ENCODE results near the gene PDZK1IP1.

The PDZK1IP1 gene, protein sequence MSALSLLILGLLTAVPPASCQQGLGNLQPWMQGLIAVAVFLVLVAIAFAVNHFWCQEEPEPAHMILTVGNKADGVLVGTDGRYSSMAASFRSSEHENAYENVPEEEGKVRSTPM

DNA sequence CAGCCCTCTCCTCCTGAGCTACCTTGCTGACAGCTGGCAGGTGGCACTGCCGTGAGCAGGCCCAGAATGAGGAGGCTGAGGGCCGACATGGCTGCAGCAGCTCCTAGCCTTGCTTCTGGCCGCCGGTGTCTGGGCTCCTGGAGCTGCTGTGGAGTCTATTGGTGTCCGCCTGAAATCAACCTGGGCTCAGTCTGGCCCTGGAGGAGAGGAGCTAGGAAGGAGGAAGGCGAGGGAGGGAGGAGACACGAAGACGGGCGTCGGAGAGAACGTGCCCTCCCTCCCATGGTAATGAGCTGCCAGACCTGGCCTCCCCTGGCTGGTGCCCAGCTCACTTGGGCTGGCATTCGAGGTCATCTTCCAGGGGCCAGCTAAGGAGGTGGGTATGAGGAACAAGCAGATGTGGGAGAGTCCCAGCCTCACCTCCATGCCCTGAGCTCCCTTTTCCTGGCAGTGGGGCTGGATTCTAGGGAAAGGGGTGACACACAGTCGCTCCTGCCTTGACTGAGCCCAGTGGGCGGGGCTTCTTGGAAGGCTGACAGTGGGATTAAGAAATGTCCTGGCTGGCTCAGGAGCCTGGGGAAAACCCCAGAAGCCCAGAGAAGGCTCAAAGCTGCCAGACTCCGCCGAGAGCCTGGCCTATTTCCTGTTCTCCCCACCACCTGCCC is at the start of gene PDZK1IP1:
Gene PDZK1IP1 (minus strand): TSS at position 193 of the 665 bp plus-strand sequence. CDS start 104 bp downstream, at position 89.
- no peak for DNase-seq (ENCODE audit: low read depth)

DNA sequence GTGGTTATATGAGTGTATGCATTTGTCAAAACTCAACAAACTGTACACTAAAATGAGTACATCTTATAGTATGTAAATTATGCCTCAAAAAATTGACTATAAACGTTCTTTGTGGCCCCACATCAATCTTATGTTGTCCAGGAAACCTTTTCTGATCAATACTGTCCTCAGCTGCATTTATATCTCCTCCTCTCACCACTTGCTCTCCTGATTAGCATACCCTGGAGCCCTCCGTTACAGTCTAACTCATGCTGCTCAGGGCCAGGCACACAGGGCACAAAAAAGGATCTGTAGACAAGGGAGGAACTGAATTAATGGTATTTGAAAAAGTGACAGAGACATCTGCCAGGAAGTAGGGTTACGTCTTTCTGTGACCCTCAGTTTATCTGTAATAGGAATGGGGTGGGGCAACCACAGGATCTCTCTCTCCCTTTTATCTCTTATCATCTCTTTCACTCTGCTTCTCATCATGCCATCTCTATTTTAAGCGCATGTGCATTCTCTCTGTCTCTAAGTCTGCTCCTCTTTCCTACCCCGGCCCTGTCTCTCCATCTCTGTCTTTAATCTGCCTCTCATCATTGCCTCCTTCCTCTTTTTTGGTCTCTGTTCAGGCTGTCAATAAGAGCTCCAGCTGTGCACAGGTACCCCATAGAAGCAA is 49.2 kb upstream of the PDZK1IP1 start:
- no peak for DNase-seq (ENCODE audit: low read depth)

DNA sequence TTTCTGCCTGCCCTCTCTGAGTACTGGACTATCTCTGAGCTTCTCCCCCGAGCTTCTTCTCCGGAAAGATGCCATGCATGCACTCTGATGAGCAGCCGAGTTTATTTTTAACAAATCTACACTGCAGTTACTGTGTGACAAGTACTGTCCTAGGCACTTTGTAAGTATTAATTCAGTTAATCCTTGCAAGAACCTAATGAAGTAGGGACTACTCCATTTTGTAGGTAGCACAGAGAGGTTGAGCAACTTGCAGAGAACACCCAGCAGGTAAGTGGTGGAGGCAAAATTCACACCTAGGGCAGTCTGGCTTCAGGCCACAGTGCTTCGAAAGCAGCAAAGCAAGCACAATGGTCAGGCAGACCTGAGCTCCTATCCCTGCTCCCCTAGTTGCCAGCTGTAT is 46.0 kb upstream of the PDZK1IP1 start:
- no peak for DNase-seq (ENCODE audit: low read depth)

DNA sequence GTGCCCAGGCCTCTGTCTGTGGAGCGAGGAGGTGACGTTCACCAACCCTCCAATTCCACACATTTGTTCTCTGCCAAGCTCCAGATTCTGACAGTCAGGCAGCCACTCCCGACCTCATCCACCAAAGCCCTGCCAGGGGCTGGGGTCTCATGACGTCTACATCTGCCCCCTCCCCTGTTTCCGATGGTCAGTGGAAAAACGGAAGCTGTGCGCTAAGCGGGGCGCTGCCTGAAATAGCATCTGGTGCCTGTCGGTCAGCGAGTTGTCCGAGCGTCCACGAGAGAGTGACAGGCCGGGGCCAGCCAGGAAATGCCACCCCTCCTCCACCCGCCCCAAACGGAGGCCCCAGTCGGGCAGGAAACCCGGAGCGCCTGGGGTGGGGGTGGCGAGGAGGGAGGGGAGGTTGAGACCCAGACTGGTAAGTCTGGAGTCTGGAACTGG is 45.4 kb upstream of the PDZK1IP1 start:
- DNase-seq (ENCODE audit: low read depth) = peak; percentile 85

DNA sequence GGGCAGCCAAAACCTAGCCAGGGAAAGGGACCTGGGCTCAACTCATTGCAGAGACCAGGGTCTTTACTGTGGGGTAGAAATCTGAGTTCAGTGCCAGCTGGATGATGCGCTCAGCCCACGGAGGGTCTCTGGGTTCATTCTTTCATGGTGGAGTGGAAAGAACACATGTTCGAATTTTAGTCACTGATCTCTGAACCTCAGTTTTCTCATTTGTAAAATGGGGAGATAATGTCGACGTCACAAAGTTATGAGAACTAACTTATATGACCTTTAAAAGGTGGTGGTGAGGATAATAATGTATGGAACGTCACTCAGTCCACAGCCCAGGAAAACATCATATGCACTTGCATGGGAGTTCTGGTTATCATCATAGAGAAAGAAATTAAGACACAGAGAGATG is 43.4 kb upstream of the PDZK1IP1 start:
- no peak for DNase-seq (ENCODE audit: low read depth)

DNA sequence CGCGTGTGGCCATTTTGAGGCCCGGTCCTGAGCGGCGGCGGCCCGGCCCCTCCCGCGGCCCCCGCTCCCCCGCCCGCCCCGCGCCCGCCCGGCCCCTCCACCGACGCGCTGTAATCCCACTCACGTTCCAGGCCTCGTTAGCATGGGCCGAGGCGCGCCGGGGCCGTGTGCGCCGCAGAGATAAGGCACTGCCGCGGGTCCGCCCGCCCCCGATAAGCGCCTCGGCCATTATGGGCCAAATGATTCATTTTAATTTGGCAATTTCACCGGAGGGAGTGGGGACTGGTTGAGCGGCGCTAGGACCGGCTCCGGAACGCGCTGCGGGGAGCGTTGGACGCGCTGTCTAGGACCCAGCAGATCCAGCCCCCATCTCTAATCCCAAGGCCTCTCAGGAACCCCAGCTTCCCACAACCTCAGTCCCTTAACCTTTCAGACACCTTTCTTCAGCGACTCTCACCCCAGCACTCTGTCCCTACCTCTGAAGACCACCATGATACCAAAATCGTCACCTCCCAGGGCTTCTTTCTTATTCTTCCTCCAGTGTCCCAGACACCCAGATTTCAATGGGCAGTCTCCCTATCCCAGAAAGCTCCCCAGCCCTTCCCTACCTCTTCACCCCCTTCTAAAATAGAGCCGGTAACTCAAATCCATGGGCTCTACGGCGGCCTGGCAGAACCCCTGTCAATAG is 42.5 kb upstream of the PDZK1IP1 start, which contains the start of gene TAL1:
Gene TAL1 (minus strand): TSS at position 39 of the 688 bp plus-strand sequence. CDS start 6,337 bp downstream, outside the sequence.
- DNase-seq (ENCODE audit: low read depth) = peak; percentile 93

DNA sequence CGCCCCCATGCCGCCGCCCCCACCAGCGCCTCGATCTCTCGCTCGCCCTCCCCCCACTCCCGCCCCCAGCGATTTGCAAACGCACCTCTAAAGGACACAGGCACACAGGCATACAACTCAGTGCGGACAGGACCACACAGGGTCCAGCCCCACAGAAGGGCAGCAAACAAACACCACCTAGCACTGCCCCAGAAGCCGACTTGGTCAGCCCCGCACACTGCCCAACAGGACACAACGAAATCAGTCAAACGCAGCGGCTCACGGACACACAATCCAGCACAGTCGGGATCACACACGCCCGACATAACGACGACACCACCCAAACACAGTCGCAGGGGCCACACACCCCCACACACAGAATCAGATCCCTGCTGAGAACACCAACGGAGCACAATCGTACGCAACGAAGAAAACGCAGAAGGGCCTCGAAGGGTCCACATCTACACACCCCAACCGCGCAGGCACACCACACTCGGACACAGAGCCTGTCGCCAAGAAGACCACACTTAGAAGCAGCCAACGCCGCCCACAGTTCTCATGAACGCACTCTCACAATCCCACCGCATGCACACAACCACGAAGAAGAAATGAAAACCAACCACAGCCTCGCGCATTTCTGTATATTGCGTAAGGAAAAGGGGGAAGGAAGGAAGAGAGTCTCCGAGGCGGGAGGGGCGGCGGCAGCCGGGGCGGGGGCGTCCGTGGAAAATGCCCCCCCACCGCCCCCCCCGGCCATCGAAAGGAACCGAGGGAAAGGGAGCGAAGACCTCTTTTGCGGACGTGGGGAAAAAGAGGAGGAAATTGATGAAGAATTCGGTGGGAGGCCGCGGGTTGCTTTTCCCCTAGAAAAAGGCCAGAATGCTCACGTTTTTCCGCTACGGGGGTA is 41.7 kb upstream of the PDZK1IP1 start:
- DNase-seq (ENCODE audit: low read depth) = peak; percentile 95

DNA sequence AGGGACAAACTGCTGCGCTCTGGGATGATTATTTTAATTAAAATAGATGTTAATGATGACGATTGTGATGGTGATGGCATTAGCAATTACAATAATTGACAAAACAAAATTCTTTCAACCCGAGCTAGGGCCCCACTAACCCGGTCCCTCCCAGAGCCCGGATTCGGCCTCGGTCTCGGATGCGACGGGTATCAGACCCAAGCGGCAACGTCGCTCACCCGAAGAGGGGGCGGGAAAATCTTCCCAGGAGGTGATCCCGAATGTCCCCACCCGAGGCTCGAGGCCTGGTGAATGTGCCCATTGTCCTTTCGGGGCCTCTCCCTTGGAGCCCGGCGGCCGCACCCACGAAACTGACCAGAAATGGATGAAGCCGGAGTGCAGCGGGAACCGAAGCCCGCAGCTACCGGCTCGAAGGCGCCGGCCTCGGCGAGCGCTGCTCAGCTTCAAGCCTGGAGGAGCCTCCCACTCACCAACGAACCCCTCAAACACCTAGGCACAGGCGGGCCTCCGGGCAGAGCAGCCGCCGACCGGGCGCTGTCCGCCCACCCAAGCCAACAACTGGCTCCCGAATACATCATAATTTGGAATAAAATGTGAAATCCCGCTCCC is 41.0 kb upstream of the PDZK1IP1 start:
- DNase-seq (ENCODE audit: low read depth) = no peak

DNA sequence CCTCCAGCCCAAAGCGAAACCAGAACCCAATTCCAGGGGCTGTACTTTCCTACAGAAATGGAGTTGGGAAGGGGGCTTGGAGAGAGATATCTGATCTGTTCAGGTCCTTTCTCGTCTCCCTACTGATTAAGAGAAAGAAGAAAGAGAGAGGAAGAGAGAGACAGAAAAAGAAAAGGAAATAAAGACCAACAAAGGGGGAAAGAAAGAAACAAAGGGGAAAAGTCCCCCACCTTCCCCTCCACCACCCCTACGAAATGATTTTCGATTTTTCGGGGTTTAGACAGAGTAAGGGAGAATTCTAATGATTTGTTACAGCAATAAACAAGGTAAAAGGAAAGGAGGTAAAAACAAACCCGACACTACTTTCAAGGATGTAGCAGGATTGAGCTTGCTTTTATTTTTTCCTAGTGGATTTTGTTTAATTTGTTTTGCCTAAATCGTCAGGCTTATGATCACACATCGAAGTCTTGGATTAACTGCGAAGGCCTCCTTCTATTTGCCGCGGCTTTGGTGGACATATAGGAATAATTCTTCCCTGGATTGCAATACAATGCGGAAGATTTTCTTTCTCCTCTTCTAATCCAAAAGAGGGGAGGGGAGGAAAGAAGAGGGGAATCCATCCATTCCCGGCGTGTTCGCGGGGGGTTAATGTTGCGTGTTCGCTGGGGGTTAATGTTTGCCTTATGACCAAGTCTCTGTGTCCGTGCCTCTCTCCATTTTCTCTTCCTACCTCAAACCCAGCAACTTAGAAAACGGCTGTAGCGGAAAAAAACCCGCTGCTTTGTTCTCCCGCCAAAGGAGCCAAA is 40.3 kb upstream of the PDZK1IP1 start:
- DNase-seq (ENCODE audit: low read depth) = no peak

DNA sequence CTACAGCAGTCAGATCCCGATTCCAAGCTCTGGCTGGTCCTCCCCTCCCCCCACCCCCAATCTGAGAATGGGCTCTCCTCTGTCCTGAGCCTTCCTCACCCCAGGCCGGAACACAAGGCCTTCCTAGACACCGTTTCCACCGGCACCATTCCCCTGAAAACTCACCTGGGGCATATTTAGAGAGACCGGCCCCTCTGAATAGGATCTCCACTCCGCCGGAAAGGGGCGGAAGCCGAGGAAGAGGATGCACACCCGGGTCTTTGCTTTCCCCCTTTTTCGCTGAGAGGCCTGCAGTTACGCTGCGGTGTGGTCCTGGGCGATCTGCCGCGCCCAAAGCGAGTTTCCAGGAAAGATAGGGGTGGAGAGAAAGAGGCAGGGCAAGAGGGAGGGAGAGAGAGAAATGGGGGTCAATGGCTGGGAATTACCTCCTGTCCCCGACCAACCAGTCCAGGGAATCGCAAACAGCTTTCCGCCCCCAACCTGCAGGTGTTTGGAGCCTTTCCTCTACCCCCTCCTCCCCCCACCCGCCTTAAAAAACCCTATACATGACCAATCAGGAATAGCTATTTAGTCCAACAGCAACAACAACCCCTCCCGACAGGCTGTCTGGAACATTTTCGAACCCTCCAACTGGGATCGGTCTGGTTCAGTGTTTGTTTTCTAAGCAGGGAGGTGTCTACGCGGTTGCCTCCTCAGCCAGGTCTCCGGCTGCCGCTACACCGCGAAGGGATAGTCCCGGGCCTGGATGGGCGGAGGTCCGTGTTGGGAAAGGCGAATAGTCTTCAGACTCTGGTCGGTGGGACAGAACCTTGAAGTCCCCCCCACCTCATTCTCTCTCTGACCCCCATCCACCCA is 39.4 kb upstream of the PDZK1IP1 start:
- peak; percentile 88 for DNase-seq (ENCODE audit: low read depth)

DNA sequence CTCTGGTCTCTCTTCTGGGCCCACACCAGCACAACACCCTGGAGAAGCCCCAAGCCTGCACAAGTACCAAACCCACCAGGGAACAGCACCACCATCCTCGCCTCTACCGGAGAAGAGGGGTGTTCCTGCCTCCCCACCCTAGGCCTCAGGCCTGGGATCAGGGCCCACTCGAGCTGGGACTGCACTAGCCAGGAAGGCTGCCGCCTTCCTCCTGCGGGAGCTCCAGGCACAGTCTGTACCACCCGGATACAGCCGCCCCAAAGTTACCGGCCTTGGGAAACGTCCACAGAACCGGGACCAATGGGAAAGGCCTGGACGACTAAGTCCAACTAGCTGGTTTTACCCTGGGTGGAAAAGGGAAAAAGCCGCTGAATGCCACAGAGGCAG is 38.8 kb upstream of the PDZK1IP1 start:
- DNase-seq (ENCODE audit: low read depth) = no peak

DNA sequence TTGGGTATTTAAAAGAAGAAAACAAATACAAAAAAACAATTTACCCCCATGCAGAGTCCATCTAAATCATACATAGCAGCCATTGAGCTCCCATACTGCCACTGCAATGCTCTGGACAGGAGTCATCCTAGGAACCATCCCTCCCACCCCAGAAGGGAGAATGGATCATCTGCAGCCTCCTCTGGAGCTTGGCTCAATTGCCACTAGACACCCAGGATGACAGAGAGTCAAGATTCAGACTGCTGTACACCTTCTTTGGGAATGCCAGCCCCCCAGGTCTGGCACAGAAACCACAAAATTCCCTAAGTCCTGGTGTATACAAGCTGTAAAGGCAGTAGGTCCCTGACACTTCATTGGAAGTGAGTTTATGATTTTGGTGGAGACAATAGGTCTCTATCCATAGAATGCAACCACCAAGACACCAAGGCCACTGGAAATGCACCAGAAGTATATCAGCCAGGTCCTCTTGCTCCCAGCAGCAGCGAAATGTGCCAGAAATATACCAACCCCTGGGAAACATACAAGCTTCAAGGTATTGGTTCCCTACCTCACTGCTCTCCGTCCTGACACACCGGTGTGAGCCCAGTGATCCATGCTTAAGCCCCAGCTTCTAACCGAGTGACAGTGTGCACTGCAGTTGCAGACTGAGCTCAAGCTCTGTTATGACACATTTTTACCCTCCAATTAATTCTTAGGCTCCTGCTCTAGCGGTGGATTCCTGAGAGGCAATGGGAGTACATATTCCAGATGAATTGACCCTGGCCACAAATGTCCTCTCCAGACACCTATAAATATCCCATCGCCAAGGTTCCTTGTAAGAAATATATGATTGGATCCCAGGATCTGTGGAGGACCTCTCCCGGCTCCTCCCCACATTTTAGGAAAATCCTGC is 37.8 kb upstream of the PDZK1IP1 start:
- DNase-seq (ENCODE audit: low read depth) = no peak

DNA sequence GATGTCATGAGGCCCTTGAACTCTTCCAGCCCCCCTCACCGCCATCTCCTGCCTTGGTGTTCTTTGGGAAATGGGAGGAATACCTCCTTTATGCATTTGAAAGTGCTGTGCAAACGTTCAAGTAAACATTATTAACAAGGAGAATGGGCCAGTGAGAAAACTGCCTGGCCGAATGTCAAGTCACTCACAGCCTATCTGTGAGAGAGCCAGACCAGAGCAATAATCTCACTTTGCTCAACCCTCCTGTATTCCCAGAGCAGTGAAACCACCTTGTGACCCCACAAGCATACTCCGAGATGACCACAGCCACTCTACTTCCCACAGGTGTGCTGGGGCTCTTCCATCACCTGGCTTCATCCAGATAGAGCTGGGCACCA is 37.0 kb upstream of the PDZK1IP1 start:
- no peak for DNase-seq (ENCODE audit: low read depth)

DNA sequence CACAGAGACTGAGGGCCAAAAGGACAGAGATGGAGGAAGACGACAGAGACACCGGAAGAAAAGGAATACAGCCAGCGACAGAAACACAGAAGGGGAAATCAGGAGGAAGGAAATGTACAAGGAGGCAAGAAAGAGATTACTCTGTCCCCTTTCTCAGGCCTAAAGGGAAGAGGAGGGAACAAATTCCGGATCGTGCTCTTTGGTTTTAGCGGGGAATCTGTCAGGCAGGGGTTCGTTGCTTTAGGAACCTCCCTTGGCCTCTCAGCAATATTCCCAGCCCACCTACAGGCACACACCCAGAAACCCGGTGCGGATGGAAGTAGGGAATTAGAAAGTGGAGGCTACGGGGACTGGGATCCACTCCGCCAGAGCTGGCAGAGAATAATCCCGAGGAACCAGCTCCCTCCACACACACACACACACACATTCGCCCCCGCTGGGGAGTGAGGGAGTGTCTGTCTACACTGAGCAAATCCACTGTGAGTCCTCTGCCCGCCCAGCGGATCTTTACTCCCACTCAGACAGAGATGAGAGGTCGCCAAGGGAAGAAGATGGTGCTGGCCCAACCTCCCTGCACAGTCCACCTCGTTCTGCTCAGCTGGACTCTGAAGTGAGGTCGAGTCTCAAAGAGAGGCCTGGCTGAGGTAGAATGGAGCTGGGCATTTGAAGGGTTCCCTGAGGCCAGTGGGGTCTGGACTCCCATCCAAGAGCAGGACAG is 36.4 kb upstream of the PDZK1IP1 start:
- no peak for DNase-seq (ENCODE audit: low read depth)

DNA sequence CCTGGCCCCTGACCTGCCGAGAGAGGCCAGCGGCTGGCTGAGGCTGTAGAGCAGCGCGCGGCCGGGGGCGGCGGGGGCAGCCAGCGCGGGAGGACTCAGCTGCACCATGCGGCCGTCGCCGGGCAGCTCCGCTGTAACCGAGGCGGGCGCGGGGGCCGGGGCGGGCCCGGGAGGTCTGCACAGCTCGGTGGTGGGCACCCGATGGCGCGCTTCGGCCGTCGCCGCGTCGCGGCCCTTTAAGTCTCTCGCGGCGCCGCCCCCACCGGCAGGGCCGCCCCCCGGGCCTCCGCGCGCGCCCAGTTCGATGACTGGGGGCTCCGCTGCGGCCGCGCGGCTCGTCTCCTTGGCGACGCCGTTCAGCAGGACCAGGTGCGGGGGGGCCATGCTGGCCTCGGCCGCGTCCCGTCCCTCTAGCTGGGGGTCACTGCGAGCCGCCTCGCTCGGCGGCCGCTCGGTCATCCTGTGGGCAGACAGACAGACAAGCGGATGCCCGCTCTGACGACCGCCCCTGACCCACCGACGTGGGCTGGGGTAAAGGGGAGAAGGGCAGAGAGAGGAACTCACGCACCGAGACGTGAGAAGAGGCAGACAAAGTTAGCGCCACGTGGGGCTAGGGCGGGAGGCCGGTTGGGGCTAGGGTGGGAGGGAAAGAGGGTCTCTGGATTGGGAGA is 35.7 kb upstream of the PDZK1IP1 start:
- no peak for DNase-seq (ENCODE audit: low read depth)

DNA sequence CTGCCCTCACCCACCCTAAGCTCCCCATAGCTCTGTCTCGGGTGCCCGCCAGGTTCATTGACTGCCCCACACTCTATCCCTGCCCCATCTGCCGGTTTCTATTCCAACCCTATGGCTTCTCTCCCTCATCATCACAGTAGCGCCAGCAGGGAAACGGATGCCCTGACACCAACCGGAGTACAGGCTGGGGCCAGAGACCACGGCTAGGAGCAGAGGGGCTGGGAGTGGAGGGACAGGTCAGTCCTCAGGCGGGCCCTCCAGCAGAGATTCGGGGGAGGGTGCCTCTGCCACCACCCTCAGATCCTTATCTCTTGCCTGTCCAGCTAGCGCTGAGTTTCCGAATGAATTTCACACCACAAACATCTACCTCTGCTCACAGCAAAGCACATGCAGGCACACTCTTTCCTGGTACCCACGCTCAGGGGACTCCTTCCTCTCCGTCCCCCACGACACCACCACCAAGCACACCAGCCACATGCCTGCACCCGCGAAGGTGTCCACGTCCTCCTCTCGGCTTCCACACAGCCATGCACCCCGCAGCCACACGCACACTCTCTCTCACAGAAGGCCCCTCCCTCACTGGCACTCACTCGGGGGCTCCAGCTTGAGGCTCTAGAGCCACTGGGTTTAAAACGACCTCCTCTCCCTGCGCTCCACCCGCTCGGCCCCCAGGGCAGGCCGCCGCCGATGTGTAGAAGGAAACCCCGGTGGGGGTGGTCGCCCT is 35.0 kb upstream of the PDZK1IP1 start:
- DNase-seq (ENCODE audit: low read depth) = peak; percentile 75
